ENCODE measurements around the gene SEMA3E.
"Not testable (repeated sequence)": the region's sequence is repeated elsewhere in the genome, so short reads cannot be mapped to it uniquely, and the experiment has no call there.

Gene SEMA3E

GRCh38 chr7:83484826-83485225 lies 164.1 kb downstream of the SEMA3E start:
- no peak for DNase-seq

GRCh38 chr7:83484266-83484665 lies 164.7 kb downstream of the SEMA3E start:
- DNase-seq = no peak

- DNase-seq = no peak
These were observed 170.3 kb downstream of the SEMA3E start for GRCh38 chr7:83478616-83479015.

- no peak for DNase-seq
These were observed 172.4 kb downstream of the SEMA3E start for GRCh38 chr7:83476511-83477050.

- no peak for DNase-seq
These were observed 173.5 kb downstream of the SEMA3E start for GRCh38 chr7:83475420-83475819.

- no peak for DNase-seq
These were observed 176.6 kb downstream of the SEMA3E start for GRCh38 chr7:83472376-83472775.

GRCh38 chr7:83469491-83469890 lies 179.4 kb downstream of the SEMA3E start:
- no peak for DNase-seq

GRCh38 chr7:83469076-83469475 lies 179.9 kb downstream of the SEMA3E start:
- no peak for DNase-seq

- peak; percentile 40 to 67 for DNase-seq
These were observed 180.6 kb downstream of the SEMA3E start for GRCh38 chr7:83468251-83468739.

GRCh38 chr7:83467493-83467892 lies 181.4 kb downstream of the SEMA3E start:
- no peak for DNase-seq

- DNase-seq = no peak
These were observed 182.0 kb downstream of the SEMA3E start for GRCh38 chr7:83466956-83467355.

- DNase-seq = no peak
These were observed 182.6 kb downstream of the SEMA3E start for GRCh38 chr7:83466187-83466923.

- no peak for DNase-seq
These were observed 183.3 kb downstream of the SEMA3E start for GRCh38 chr7:83465643-83466042.

GRCh38 chr7:83461820-83462219 lies 187.1 kb downstream of the SEMA3E start:
- not testable (repeated sequence) for DNase-seq

GRCh38 chr7:83459930-83460653 lies 188.8 kb downstream of the SEMA3E start:
- DNase-seq = not testable (repeated sequence)

- DNase-seq = not testable (repeated sequence)
These were observed 189.6 kb downstream of the SEMA3E start for GRCh38 chr7:83459101-83459929.

GRCh38 chr7:83457022-83457892 lies 191.7 kb downstream of the SEMA3E start:
- no peak for DNase-seq

- no peak for DNase-seq
These were observed 192.5 kb downstream of the SEMA3E start for GRCh38 chr7:83456413-83456812.

GRCh38 chr7:83455612-83456011 lies 193.3 kb downstream of the SEMA3E start:
- DNase-seq = no peak

- DNase-seq = no peak
These were observed 196.7 kb downstream of the SEMA3E start for GRCh38 chr7:83452256-83452655.

- no peak for DNase-seq
These were observed 197.4 kb downstream of the SEMA3E start for GRCh38 chr7:83451501-83452045.

GRCh38 chr7:83449781-83450180 lies 199.2 kb downstream of the SEMA3E start:
- no peak for DNase-seq
